H9 (cell line): ENCODE data around the gene GPR141. TPM values are rescaled to one million over a fixed set of nuclear protein-coding genes. Genes with fewer than 3 reads are reported as not detected.

Source experiments
- DNase-seq: peaks from one replicate; pipeline ENCODE4 v3.0.0-alpha.2; 2017
- H2AFZ ChIP-seq: one replicate; pipeline ENCODE4 v1.6.1; 2013; ENCODE audit warnings: mild to moderate bottlenecking, low read length, control low read depth, moderate library complexity
- H2AK5ac ChIP-seq: 2 replicates; pipeline ENCODE4 v1.6.1; 2013; ENCODE audit warnings: low read length, control low read depth, mixed read lengths; ENCODE audit not compliant: insufficient read length
- H2BK120ac ChIP-seq: one replicate; pipeline ENCODE4 v1.6.1; 2013; ENCODE audit warnings: low read depth, mild to moderate bottlenecking, low read length, control low read depth, inconsistent platforms; ENCODE audit not compliant: poor library complexity, severe bottlenecking
- H2BK12ac ChIP-seq: 2 replicates; pipeline ENCODE4 v1.6.1; 2013; ENCODE audit warnings: low read length, control low read depth, mixed read lengths, low read depth; ENCODE audit not compliant: insufficient read length
- H2BK15ac ChIP-seq: 2 replicates; pipeline ENCODE4 v1.6.1; 2013; ENCODE audit warnings: low read depth, low read length, control low read depth
- H2BK20ac ChIP-seq: one replicate; pipeline ENCODE4 v1.6.1; 2013; ENCODE audit warnings: low read depth, mild to moderate bottlenecking, low read length, control low read depth, inconsistent platforms; ENCODE audit not compliant: poor library complexity, severe bottlenecking
- H2BK5ac ChIP-seq: 2 replicates; pipeline ENCODE4 v1.6.1; 2013; ENCODE audit warnings: low read length, control low read depth, mixed read lengths; ENCODE audit not compliant: insufficient read length
- H3K14ac ChIP-seq: 2 replicates; pipeline ENCODE4 v1.6.1; 2013; ENCODE audit warnings: low read length, control low read depth; ENCODE audit not compliant: insufficient read depth
- H3K18ac ChIP-seq: 2 replicates; pipeline ENCODE4 v1.6.1; 2013; ENCODE audit warnings: low read depth, mild to moderate bottlenecking, mixed read lengths, low read length, control low read depth; ENCODE audit not compliant: insufficient read length
- H3K23ac ChIP-seq: 2 replicates; pipeline ENCODE4 v1.6.1; 2013; ENCODE audit warnings: low read length, control low read depth, mixed read lengths, low read depth; ENCODE audit not compliant: insufficient read length
- H3K23me2 ChIP-seq: 2 replicates; pipeline ENCODE4 v1.6.1; 2013; ENCODE audit warnings: low read depth, mild to moderate bottlenecking, mixed read lengths, low read length, control low read depth; ENCODE audit not compliant: insufficient read length, poor library complexity, severe bottlenecking
- H3K27ac ChIP-seq: 2 replicates; pipeline ENCODE4 v1.5.1; 2013; ENCODE audit warnings: low read length, control low read depth, mixed read lengths, low read depth; ENCODE audit not compliant: insufficient read length
- H3K27me3 ChIP-seq: 2 replicates; pipeline ENCODE4 v1.6.1; 2013; ENCODE audit warnings: low read length, control low read depth, inconsistent platforms; ENCODE audit not compliant: insufficient read depth
- H3K4ac ChIP-seq: 2 replicates; pipeline ENCODE4 v1.6.1; 2013; ENCODE audit warnings: low read depth, mild to moderate bottlenecking, control low read depth, inconsistent platforms, low read length, moderate library complexity
- H3K4me1 ChIP-seq: 2 replicates; pipeline ENCODE4 v1.6.1; 2013; ENCODE audit warnings: low read length, control low read depth, inconsistent platforms; ENCODE audit not compliant: insufficient read depth
- H3K4me2 ChIP-seq: 2 replicates; pipeline ENCODE4 v1.6.1; 2013; ENCODE audit warnings: low read length, control low read depth, mixed read lengths; ENCODE audit not compliant: insufficient read length, insufficient read depth
- H3K56ac ChIP-seq: 2 replicates; pipeline ENCODE4 v1.6.1; 2013; ENCODE audit warnings: low read depth, mild to moderate bottlenecking, mixed read lengths, low read length, control low read depth; ENCODE audit not compliant: insufficient read length
- H3K79me1 ChIP-seq: 2 replicates; pipeline ENCODE4 v1.6.1; 2013; ENCODE audit warnings: low read depth, mild to moderate bottlenecking, moderate library complexity, low read length, control low read depth, inconsistent platforms; ENCODE audit not compliant: insufficient read depth, poor library complexity, severe bottlenecking
- H3K79me2 ChIP-seq: 2 replicates; pipeline ENCODE4 v1.6.1; 2013; ENCODE audit warnings: low read length, control low read depth, inconsistent platforms; ENCODE audit not compliant: insufficient read depth
- H3K9ac ChIP-seq: 2 replicates; pipeline ENCODE4 v1.6.1; 2013; ENCODE audit warnings: low read length, control low read depth, mixed read lengths; ENCODE audit not compliant: insufficient read length; ENCODE audit errors: extremely low read depth
- H3K9me3 ChIP-seq: one replicate; pipeline ENCODE4 v1.6.1; 2013; ENCODE audit warnings: low read depth, low read length, inconsistent platforms; ENCODE audit not compliant: control insufficient read depth
- H3T11ph ChIP-seq: one replicate; pipeline ENCODE4 v1.6.1; 2013; ENCODE audit warnings: mild to moderate bottlenecking, low read length, control low read depth, inconsistent platforms
- H4K20me1 ChIP-seq: one replicate; pipeline ENCODE4 v1.6.1; 2013; ENCODE audit not compliant: control insufficient read depth, insufficient read length, insufficient read depth
- H4K5ac ChIP-seq: 2 replicates; pipeline ENCODE4 v1.6.1; 2013; ENCODE audit warnings: low read depth, mild to moderate bottlenecking, mixed read lengths, low read length, control low read depth; ENCODE audit not compliant: insufficient read length
- H4K8ac ChIP-seq: replicated peaks from 2 replicates; pipeline ENCODE4 v1.6.1; 2013; ENCODE audit warnings: low read length, control low read depth, mixed read lengths, low read depth; ENCODE audit not compliant: insufficient read length
- H4K91ac ChIP-seq: 2 replicates; pipeline ENCODE4 v1.6.1; 2013; ENCODE audit warnings: low read depth, mild to moderate bottlenecking, moderate library complexity, mixed read lengths, low read length, control low read depth; ENCODE audit not compliant: insufficient read length
- H3K27ac Mint-ChIP-seq, 3 experiments: 2 replicates in 2 of 3; 3 replicates in 1 of 3; pipeline ENCODE4 v1.8.0; 2020 to 2021; ENCODE audit warnings: mixed read lengths in 3 of 3, mild to moderate bottlenecking in 1 of 3, moderate library complexity in 1 of 3
- H3K27me3 Mint-ChIP-seq: 2 replicates; pipeline ENCODE4 v1.8.0; 2021; ENCODE audit warnings: low read depth, mild to moderate bottlenecking, moderate library complexity, mixed read lengths
- H3K36me3 Mint-ChIP-seq, 3 experiments: 2 replicates in 2 of 3; 3 replicates in 1 of 3; pipeline ENCODE4 v1.8.0; 2020 to 2021; ENCODE audit warnings: low read depth in 3 of 3, mixed read lengths in 3 of 3; ENCODE audit not compliant: insufficient read depth in 1 of 3
- H3K4me1 Mint-ChIP-seq, 2 experiments: 2 replicates each; pipeline ENCODE4 v1.8.0; 2020; ENCODE audit warnings: mixed read lengths in 2 of 2
- H3K4me3 Mint-ChIP-seq, 2 experiments: 2 replicates in 1 of 2; 3 replicates in 1 of 2; pipeline ENCODE4 v1.8.0; 2020 to 2021; ENCODE audit warnings: mild to moderate bottlenecking in 2 of 2, mixed read lengths in 2 of 2, moderate library complexity in 1 of 2
- H3K9me3 Mint-ChIP-seq, 2 experiments: 2 replicates in 1 of 2; 3 replicates in 1 of 2; pipeline ENCODE4 v1.8.0; 2020; ENCODE audit warnings: mild to moderate bottlenecking in 2 of 2, mixed read lengths in 2 of 2, moderate library complexity in 1 of 2
- WGBS: extraction: QIAGEN DNeasy Blood & Tissue Kit; methylation state at CpG from one replicate; pipeline ENCODE4 v1.1.7; 2013; ENCODE audit warnings: missing lambda C conversion rate, low lambda C conversion rate, mixed read lengths; ENCODE audit not compliant: insufficient read length; ENCODE audit errors: extremely low coverage; 5-methylcytosine and 5-hydroxymethylcytosine counted together
- total RNA-seq: library from RNA; stranded (reverse); gene quantifications from 2 replicates; pipeline ENCODE4 v1.2.1, GENCODE V29; 2021
- TF ChIP-seq, protein P1 (sequence below): fragments of 200-600 bp; sonication (generic); conservative IDR thresholded peaks from 3 replicates; pipeline ENCODE4 v1.8.0; 2021; ENCODE audit warnings: antibody characterized with exemption, mild to moderate bottlenecking

Gene GPR141
- total RNA-seq, 1 experiment from 2014 or later: 0.50 TPM

DNA sequence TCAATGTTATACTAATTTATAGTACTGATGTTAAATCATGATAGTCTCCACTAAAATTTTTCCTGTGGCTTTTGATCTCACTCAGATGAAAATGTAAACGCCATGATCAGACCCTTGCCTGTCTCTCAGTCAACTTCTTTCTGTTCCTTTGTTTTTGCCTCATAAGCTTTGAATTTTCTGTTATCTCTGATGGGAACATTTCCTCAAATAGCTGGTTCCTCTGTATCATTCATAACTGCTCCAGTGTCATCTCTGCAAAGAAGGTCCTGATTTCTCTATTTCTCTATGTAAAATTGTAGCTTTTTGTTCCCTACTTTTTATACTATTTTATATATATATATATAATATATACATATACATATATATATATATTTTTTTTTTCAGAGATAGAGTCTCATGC lies 67.5 kb downstream of the GPR141 start:
- Histone ChIP-seq H3K23ac (no peak overlapping the region), H3K4me2 (no peak overlapping the region), H3K4ac (no peak overlapping the region), H2AFZ (no peak overlapping the region), H2BK20ac (no peak overlapping the region), H2AK5ac (no peak overlapping the region), H3K27ac (no peak overlapping the region), H3K23me2 (no peaks in the 10 kb centered on the region), H4K91ac (no peak overlapping the region), H4K8ac (no peak overlapping the region), H4K5ac (no peak overlapping the region), H3K4me1 (no peaks in the 10 kb centered on the region), H3K9me3 (no peaks in the 10 kb centered on the region), H3K56ac (no peak overlapping the region), H2BK15ac (no peak overlapping the region), H3K27me3 (no peaks in the 10 kb centered on the region), H2BK12ac (no peak overlapping the region), H3K79me1 (no peaks in the 10 kb centered on the region), H2BK120ac (no peak overlapping the region), H4K20me1 (no peaks in the 10 kb centered on the region), H3K14ac (no peak overlapping the region), H2BK5ac (no peak overlapping the region), H3T11ph (no peak overlapping the region), H3K18ac (no peak overlapping the region), H3K79me2 (no peaks in the 10 kb centered on the region), H3K9ac (no peak overlapping the region)
- H3K27me3 Mint-ChIP-seq: no peaks in the 10 kb centered on the region
- H3K4me1 Mint-ChIP-seq: no peaks in the 10 kb centered on the region
- no peak overlapping the region for H3K27ac Mint-ChIP-seq
- no peaks in the 10 kb centered on the region for H3K36me3 Mint-ChIP-seq
- TF ChIP-seq, protein P1, sequence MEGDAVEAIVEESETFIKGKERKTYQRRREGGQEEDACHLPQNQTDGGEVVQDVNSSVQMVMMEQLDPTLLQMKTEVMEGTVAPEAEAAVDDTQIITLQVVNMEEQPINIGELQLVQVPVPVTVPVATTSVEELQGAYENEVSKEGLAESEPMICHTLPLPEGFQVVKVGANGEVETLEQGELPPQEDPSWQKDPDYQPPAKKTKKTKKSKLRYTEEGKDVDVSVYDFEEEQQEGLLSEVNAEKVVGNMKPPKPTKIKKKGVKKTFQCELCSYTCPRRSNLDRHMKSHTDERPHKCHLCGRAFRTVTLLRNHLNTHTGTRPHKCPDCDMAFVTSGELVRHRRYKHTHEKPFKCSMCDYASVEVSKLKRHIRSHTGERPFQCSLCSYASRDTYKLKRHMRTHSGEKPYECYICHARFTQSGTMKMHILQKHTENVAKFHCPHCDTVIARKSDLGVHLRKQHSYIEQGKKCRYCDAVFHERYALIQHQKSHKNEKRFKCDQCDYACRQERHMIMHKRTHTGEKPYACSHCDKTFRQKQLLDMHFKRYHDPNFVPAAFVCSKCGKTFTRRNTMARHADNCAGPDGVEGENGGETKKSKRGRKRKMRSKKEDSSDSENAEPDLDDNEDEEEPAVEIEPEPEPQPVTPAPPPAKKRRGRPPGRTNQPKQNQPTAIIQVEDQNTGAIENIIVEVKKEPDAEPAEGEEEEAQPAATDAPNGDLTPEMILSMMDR: no peak
- WGBS: no CpG with 5 or more reads among the region's 1 CpG
- H3K4me3 Mint-ChIP-seq: no peak overlapping the region
- no peaks in the 10 kb centered on the region for H3K9me3 Mint-ChIP-seq
- no peak for DNase-seq
